HG02981 (cell line): ENCODE measurements around the gene MTRF1.
"Not testable (repeated sequence)": the region's sequence is repeated elsewhere in the genome, so short reads cannot be mapped to it uniquely, and the experiment has no call there.

Experiments used
- ATAC-seq: cut with Tn5 transposase; IDR thresholded peaks from one replicate; pipeline ENCODE4 v1.9.1; 2021; ENCODE audit warnings: mild to moderate bottlenecking, moderate library complexity; ENCODE audit not compliant: unreplicated experiment

MTRF1 gene

DNA sequence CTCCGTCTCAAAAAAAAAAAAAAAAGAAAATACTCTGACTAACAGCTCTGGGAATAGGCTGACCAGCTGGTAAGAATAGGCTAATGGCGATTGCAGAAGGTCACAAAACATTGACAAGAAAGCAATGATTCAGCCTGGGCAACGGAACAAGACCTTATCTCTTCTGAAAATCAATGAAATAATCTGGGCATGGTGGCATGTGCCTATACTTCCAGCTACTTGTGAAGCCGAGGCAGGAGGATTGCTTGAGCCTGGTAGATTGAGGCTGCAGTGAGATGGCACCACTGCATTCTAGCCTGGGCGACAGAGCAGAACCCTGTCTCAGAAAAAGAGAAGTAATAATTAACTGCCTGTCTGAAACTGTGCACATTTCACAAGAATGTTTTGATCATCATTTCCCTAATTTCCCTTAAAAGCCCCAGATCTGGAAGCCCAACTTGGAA, 18.8 kb upstream of the MTRF1 start:
- ATAC-seq: no peak

DNA sequence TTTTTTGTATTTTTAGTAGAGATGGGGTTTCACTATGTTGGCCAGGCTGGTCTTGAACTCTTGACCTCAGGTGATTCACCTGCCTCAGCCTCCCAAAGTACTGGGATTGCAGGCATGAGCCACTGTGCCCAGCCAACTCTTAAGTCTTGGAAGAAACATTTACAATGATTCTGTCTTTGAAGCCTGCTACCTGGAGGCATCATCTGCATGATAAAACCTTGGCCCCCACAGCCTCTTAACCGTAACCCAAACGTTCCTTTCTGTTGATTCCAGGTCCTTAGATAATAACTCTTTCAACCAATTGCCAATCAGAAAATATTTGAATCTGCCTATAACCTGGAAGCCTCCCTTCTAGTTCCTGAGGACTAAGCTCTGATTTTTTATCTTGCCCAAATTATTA, 15.8 kb upstream of the MTRF1 start:
- not testable (repeated sequence) for ATAC-seq

- no peak for ATAC-seq
Measured at GRCh38 chr13:41276824-41277223, 13.4 kb upstream of the MTRF1 start.

DNA sequence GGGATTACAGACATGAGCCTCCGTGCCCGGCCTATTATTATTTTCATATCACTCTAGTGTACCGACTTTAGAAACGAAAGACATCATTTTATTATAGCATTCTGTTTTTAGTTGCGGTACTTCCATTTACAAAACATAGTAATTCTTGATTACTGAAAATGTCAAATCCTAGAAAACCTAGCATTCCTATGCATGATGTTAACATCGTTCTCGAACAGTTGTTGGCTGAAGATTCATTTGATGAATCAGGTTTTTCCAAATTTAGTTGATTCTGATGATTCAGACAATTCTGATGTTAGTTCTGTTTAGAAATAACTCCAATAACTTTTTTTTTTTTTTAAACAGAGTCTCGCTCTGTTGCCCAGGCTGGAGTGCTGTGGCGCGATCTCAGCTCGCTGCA, 11.5 kb upstream of the MTRF1 start:
- ATAC-seq: no peak

GRCh38 chr13:41273831-41274441, 10.6 kb upstream of the MTRF1 start:
- no peak for ATAC-seq

DNA sequence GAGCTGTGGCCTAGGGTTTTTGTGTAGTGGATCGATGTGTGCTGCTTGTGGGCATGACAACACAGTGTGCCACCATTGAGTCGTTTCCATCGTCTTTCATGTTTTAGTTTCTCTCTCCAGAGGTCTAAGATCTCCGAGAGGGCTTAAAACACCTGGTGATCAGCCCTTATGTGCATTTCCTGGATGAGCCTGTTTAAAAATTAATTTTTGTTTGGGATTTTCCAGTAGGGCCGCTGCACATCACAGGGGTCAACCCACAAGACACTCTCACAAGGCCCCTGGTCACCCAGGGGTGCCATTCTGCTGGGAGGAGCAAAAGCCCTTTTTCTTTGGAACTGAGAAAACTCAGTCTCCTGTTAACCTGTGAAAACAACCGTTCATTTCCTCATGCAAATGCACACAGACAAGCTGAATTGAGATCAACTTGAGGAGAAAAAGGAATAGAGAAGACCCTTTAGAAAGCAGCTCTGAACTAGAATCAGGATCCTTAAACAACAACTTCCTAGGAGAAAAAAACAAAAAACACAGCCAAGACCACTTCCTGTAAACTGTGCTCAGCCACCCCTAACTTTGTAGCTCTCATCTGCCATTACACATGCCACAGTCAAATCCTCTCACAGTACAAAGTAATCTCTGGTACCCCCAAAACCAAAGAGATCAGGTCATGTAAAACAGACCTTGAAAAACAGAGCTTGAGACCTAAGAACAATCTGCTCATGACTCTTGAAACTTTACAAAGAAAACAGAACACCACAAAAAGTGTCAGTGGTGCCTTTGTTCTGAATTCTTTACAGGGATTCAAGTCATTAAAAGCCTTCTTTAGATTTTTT, 8.3 kb upstream of the MTRF1 start:
- no peak for ATAC-seq

GRCh38 chr13:41268764-41269163, 5.4 kb upstream of the MTRF1 start:
- no peak for ATAC-seq

DNA sequence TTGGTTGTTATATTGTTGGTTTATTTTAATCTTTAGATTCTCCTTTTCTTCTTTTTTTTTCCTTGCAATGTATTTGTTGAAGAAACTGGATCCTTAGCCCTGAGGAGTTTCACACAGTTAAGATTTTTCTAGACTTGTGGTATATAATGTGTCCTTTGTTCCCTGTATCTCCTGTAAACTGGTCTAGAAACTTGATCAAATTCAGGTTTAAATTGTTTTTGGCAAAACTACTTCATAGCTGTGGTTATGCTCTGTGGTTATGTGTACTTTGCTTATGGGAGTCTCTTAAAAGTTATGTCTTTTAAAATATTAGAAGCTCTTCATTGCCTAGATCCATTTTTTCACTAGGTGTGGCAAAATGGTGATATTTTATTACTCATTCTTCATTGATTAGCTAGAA, 3.7 kb upstream of the MTRF1 start:
- ATAC-seq: no peak

GRCh38 chr13:41259875-41260501, 3.4 kb downstream of the MTRF1 start:
- ATAC-seq: no peak

- no peak for ATAC-seq
Measured at GRCh38 chr13:41257535-41257934, 5.8 kb downstream of the MTRF1 start.

DNA sequence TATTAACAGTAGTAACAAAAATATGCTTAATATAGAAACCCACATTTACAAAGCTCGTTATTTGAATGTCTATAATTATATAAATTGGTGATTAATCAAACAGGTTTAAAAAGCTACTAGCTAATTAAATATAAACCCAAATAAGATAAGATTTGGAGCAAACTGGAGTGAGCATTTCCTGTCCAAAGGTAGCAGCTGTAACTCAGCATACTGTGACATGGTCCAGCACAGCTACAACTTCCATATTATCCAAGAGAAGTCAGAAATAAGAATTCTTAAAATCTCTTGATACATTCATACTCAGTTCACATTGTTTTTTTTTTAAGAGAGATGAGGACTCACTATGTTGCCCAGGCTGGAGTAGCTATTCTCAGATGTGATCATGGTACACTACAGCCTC, 8.5 kb downstream of the MTRF1 start:
- ATAC-seq: no peak

DNA sequence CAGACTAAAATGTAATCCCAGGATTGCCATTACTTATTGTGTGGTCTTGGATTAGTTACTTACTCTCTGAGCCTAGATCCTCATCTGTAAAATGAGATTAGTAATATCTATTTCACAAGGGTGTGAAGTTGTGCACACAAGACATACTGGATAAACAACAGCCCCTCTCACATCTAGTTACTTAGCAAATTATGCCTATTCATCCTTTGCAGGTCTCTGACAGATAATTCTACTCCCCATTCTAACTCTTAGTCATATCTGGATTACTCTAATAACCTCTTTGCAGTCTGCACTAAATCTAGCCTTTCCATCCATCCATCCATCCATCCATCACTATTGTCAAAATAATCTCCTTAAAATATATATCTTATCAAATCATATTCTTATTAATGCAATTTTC, 12.4 kb downstream of the MTRF1 start:
- ATAC-seq: no peak

DNA sequence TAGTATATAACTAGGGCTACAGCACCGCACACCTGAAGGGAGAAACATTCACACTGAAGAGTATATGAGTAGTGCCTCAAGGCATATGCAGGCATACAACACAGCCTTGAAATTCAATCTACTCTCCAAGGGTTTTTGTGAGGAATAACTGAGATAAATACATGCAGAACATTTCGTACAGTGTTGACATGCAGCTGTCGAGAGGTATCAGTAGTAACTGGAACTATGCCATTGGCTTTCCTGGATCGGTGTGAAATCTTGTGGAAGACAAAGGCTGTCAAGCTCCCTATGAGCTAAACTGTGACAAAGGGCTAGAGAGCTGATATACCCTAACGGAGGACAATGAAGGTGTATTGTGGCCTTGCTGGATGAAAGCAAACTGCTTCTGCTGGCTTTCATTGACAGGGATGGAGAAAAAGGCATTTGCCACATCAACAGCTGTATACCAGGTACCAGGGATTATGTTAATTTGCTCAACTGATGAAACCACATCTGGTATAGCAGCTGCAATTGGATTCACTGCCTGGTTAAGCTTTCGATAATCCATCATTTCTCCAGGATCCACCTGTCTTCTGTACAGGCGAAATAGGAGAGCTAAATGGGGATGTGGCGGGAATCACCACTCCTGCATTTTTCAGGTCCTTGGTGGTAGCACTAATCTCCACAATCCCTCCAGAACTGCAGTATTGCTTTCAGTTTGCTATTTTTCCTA, 16.3 kb downstream of the MTRF1 start:
- ATAC-seq: no peak

DNA sequence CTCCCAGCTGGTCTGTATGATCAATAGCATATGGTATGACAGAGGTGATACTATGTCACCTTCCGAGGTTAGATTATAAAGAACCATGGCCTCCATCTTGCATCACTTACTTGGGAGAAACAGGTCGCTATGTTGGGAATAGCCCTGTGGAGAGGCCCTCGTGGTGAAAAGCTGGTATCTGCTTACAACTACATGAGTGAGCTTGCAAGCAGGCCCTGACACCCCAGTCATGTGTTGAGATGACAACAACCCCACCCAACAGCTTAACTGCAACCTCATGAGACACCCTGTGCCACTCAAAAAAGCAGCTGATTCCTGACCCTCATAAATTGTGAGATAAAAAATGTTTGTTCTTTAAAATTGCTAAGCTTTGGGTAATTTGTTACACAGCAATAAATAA, 18.8 kb downstream of the MTRF1 start:
- ATAC-seq: no peak

DNA sequence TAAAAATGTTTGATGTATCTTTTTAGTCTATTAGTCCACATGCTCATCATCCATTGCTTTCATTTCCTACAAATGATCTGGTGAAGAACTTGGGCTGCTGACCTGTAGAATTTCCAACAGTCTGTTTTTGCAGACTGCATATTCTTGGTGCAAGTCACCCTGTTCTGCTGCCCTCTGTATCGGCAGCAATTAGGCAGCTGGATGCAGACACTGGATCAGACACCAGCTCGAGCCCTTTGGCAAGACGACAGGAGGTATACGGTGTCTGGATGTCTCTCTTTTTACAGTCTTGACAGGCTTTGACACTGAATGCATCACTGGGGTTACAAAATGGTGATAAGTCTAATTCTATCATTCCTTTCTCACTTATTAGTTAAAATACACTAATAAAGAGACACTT, 21.8 kb downstream of the MTRF1 start:
- ATAC-seq: no peak

DNA sequence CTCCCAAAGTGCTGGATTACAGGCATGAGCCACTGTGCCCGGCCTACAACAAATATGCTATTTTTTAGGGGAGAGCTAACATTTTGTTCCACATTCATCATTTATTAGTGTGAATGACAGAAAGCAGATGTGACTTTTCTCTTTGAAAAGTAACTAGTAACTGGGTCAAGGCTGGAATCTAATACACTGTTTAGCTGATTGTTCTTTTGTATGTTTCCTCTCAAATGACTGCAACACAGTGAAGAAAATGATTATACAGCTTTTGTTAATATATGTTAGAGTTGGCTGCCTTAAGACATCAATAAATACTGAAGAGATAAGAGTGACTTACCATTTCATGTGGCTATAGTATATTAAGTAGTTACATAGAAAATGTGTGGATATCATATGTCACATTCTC, 27.0 kb downstream of the MTRF1 start:
- no peak for ATAC-seq

DNA sequence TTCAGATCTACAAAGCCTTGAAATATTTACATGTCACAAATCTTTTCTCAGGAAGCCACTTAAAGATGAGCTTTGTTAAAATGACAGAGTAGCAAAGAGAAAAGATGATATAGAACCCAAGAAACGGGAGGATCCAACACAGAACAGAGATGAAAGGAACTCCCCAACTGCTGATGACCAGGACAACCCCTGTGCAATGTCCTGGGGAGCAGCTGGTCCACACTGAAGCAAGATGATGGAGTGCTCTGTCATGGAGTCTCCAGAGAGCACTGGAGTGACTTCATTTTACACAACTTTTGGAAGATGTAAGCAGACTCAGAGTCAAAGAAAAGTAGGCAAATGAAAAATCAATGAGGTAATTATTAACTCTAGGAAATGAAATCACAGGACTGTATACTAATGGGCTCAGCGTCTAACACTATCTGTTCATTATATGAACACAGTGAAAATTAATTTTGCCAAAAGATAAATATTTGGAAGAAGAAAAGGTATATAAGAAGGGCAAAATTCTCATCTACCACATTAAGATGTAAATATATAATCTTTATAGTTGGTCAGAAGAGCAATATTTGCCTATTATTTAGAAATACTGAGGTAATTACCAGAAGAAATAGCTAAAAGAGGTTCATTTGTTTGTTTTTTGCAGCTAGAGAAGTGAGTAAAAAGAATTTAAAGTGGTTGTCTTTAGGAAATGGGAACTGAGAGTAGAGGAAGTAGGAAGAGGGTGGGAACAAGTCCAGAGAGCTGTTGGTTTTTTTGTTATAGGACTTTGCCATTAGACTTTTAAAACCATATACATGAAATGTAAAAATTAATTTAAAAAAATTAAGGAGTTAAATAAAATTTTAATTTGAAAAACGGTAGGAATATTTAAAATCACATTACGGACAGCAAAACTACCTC, 30.5 kb downstream of the MTRF1 start:
- ATAC-seq: no peak

- no peak for ATAC-seq
Measured at GRCh38 chr13:41231786-41232185, 31.6 kb downstream of the MTRF1 start.

- ATAC-seq: no peak
Measured at GRCh38 chr13:41231025-41231677, 32.2 kb downstream of the MTRF1 start.

DNA sequence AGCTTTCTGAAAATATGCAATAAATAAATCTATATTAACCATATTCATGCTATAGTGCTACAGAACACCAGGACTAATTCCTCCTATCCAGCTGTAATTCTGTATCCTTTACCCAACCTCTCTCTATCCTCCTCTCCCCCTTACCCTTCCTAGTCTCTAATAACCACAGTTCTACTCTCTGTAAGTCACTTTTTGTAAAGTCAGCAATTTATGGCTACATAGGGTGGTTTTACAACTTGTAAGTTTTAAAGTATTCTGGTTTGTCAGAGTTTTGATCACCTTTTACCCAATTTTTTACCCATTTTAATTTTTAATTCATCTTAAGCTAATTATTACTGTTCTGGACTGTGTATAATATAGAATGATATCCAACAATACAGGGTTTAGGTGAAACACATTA, 34.0 kb downstream of the MTRF1 start:
- ATAC-seq: no peak
